ENCODE results near the gene TPSB2. TPM values are rescaled to one million over a fixed set of nuclear protein-coding genes. Genes with fewer than 3 reads are reported as not detected.
"Not testable (repeated sequence)": the region's sequence is repeated elsewhere in the genome, so short reads cannot be mapped to it uniquely, and the experiment has no call there.

TPSB2 gene
- polyA plus RNA-seq, 1 donor from 2014 or later = not detected

DNA sequence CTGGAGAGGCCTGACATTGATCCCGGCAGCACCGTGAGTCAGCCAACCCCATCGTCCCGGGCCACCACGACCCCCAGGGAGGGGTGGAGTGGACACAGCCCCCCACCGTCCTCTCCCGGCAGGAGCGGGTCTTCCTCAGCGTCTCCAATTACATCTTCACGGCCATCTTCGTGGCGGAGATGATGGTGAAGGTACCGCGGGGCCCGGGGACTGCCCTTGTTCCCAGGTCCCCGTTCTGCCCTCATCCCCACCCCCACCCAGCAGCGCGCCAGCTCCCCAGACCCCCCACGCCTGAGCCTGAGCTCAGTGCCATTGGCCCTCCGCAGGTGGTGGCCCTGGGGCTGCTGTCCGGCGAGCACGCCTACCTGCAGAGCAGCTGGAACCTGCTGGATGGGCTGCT is 19.5 kb downstream of the TPSB2 start:
- Mint-ChIP-seq H3K36me3 (no peaks in the 10 kb centered on the region), H3K9me3 (no peaks in the 10 kb centered on the region), H3K4me1 (peaks cover 0 to 2% (median 0%) of the 10 kb centered on the region in 3 donors), H3K27me3 (no peaks in the 10 kb centered on the region), H3K27ac (no peak overlapping the region), H3K4me3 (no peak overlapping the region)

DNA sequence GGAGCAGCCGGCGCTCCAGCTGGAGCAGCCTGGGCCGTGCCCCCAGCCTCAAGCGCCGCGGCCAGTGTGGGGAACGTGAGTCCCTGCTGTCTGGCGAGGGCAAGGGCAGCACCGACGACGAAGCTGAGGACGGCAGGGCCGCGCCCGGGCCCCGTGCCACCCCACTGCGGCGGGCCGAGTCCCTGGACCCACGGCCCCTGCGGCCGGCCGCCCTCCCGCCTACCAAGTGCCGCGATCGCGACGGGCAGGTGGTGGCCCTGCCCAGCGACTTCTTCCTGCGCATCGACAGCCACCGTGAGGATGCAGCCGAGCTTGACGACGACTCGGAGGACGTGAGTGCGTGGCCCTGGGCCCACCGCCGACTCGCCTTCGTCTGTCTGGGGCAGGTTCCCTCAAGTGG is 20.9 kb downstream of the TPSB2 start:
- no peaks in the 10 kb centered on the region for H3K36me3 Mint-ChIP-seq
- no peak overlapping the region for H3K4me3 Mint-ChIP-seq
- H3K27me3 Mint-ChIP-seq = no peaks in the 10 kb centered on the region
- H3K4me1 Mint-ChIP-seq = peaks cover 0 to 2% (median 0%) of the 10 kb centered on the region in 3 donors
- H3K27ac Mint-ChIP-seq = no peak overlapping the region
- no peaks in the 10 kb centered on the region for H3K9me3 Mint-ChIP-seq

DNA sequence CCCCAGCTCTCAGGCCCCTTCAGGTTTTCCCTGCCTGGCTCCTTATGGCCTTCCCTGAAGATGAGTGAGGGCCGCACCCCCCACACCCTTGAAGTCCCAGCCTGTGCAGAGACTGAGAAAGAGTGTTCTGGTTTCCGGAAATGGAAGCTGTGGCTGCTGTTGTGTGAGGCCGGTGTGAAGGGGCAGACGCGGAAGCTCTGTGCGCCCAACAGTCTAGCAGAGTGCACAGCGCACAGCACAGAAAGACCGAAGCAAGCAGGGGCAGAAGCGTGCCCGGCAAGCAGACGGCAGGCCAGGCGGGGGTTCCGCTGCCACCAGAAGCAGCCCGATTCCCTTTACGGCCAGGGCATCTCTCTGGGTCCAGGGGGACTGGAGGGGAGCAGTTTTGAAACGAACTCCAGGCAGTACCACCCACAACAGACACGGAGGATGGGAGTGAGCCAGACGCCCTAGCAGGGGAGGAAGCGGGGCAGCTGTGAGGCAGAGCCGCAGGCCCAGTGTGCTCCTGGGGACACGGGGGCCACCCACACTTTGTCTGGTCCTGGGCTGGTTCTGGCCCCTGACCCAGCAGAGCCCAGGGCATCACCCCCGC is 21.6 kb downstream of the TPSB2 start:
- Mint-ChIP-seq H3K36me3 (no peaks in the 10 kb centered on the region), H3K27me3 (no peaks in the 10 kb centered on the region), H3K4me1 (peaks cover 0 to 3% (median 0%) of the 10 kb centered on the region in 3 donors), H3K9me3 (no peaks in the 10 kb centered on the region), H3K4me3 (no peak overlapping the region), H3K27ac (no peak overlapping the region)

DNA sequence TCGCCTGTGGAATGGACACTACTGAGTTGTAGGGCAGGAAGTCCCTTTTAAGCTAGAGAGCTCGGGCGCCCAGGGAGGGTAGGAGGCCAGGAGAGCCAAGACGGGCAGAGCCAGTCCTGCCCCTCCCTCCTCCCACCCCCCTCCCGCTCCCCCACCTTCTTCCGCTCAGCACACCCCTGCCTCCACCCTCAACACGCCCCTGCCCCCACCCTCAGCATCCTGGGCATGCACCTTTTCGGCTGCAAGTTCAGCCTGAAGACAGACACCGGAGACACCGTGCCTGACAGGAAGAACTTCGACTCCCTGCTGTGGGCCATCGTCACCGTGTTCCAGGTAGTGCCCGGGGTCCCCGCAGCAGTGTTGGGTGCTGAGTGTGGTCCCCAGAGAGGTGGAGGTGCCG is 23.2 kb downstream of the TPSB2 start:
- H3K9me3 Mint-ChIP-seq = no peaks in the 10 kb centered on the region
- peaks cover 0 to 3% (median 0%) of the 10 kb centered on the region in 3 donors for H3K4me1 Mint-ChIP-seq
- no peak overlapping the region for H3K4me3 Mint-ChIP-seq
- no peaks in the 10 kb centered on the region for H3K36me3 Mint-ChIP-seq
- no peaks in the 10 kb centered on the region for H3K27me3 Mint-ChIP-seq
- H3K27ac Mint-ChIP-seq = no peak overlapping the region

DNA sequence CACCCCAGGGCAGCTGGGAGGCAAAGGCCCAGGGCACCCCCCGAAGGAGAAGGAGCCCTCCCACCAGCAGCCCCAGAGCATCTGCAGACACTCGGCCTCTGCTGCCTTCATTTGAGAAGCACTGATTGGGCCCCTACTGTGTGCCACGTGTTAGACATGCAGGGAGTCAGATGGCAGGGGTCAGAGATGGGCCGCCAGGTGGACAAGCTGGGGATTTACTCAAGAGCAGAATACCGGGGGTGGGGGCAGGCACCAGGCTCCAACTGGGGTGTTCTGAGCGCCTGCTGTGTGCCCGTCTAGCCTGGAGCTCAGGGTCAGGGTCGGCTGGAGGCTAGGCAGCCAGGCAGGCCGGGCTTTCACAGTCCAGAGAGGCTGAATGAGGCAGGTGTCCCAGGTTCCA is 23.7 kb downstream of the TPSB2 start:
- no peaks in the 10 kb centered on the region for H3K9me3 Mint-ChIP-seq
- peaks cover 0 to 3% (median 0%) of the 10 kb centered on the region in 3 donors for H3K4me1 Mint-ChIP-seq
- H3K4me3 Mint-ChIP-seq = no peak overlapping the region
- H3K36me3 Mint-ChIP-seq = no peaks in the 10 kb centered on the region
- no peak overlapping the region for H3K27ac Mint-ChIP-seq
- H3K27me3 Mint-ChIP-seq = no peaks in the 10 kb centered on the region

DNA sequence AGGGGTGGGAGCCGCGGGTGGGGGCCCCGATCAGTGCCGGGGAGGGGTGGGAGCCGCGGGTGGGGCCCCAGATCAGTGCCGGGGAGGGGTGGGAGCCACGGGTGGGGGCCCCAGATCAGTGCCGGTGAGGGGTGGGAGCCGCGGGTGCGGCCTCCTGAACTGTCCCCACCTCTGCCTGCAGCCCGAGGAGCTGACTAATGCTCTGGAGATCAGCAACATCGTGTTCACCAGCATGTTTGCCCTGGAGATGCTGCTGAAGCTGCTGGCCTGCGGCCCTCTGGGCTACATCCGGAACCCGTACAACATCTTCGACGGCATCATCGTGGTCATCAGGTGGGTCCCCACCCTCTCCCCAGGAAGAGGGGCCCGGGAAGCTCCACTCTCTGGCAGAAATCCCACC is 25.1 kb downstream of the TPSB2 start:
- no peak overlapping the region for H3K27ac Mint-ChIP-seq
- H3K4me3 Mint-ChIP-seq = no peak overlapping the region

DNA sequence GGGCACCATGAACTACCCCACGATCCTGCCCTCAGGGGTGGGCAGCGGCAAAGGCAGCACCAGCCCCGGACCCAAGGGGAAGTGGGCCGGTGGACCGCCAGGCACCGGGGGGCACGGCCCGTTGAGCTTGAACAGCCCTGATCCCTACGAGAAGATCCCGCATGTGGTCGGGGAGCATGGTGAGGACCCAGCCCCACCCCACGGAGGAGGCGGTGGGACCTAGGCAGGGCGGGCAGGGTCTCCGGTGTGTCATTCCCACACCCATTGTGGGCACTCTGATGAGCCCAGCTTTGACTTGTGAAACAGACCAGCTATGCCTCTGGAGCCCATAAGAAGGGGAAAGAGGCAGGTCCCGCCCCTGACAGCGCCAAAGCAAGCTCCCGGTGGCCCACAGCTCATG is 27.7 kb downstream of the TPSB2 start:
- Mint-ChIP-seq H3K36me3 (no peaks in the 10 kb centered on the region), H3K4me3 (no peak overlapping the region), H3K27me3 (no peaks in the 10 kb centered on the region), H3K4me1 (peaks cover 0 to 1% (median 0%) of the 10 kb centered on the region in 3 donors), H3K9me3 (no peaks in the 10 kb centered on the region), H3K27ac (no peak overlapping the region)

More for the DNA sequence above, 25.1 kb downstream of the TPSB2 start:
- H3K9me3 Mint-ChIP-seq = no peaks in the 10 kb centered on the region
- H3K36me3 Mint-ChIP-seq = no peaks in the 10 kb centered on the region
- peaks cover 0 to 3% (median 0%) of the 10 kb centered on the region in 3 donors for H3K4me1 Mint-ChIP-seq
- H3K27me3 Mint-ChIP-seq = no peaks in the 10 kb centered on the region

DNA sequence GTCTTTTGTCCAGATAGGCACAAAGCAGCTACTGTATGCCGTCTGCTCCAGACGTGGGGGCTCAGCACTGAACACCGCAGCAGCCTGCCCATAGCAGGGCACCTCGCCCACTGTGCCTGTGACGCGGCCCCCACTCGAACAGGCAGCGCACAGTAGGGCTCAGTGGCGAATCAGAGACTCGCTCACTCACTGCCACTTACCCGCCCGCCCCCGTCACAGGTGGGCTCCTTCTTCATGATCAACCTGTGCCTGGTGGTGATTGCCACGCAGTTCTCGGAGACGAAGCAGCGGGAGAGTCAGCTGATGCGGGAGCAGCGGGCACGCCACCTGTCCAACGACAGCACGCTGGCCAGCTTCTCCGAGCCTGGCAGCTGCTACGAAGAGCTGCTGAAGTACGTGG is 28.5 kb downstream of the TPSB2 start:
- Mint-ChIP-seq H3K36me3 (no peaks in the 10 kb centered on the region), H3K9me3 (no peaks in the 10 kb centered on the region), H3K27ac (no peak overlapping the region), H3K27me3 (no peaks in the 10 kb centered on the region), H3K4me1 (peaks cover 0 to 1% (median 0%) of the 10 kb centered on the region in 3 donors), H3K4me3 (no peak overlapping the region)

DNA sequence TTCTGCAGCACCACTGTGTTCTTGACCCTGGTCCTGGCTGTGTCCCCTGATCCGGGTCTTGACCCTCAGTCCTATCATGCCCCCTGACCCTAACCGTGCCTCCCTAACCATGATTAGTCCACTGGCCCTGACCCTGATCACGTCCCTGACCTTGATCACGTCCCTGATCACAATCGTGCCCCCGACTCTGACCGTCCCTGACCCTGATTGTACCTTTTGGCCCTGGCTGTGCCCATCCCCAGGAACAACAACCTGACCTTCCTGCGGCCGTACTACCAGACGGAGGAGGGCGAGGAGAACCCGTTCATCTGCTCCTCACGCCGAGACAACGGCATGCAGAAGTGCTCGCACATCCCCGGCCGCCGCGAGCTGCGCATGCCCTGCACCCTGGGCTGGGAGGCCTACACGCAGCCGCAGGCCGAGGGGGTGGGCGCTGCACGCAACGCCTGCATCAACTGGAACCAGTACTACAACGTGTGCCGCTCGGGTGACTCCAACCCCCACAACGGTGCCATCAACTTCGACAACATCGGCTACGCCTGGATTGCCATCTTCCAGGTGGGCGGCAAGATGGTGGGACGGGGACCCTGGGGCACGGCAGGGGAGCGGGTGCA is 29.9 kb downstream of the TPSB2 start:
- no peaks in the 10 kb centered on the region for H3K27me3 Mint-ChIP-seq
- H3K9me3 Mint-ChIP-seq = no peaks in the 10 kb centered on the region
- H3K4me1 Mint-ChIP-seq = peaks cover 0 to 1% (median 0%) of the 10 kb centered on the region in 3 donors
- no peak overlapping the region for H3K4me3 Mint-ChIP-seq
- H3K27ac Mint-ChIP-seq = no peak overlapping the region
- H3K36me3 Mint-ChIP-seq = no peaks in the 10 kb centered on the region

DNA sequence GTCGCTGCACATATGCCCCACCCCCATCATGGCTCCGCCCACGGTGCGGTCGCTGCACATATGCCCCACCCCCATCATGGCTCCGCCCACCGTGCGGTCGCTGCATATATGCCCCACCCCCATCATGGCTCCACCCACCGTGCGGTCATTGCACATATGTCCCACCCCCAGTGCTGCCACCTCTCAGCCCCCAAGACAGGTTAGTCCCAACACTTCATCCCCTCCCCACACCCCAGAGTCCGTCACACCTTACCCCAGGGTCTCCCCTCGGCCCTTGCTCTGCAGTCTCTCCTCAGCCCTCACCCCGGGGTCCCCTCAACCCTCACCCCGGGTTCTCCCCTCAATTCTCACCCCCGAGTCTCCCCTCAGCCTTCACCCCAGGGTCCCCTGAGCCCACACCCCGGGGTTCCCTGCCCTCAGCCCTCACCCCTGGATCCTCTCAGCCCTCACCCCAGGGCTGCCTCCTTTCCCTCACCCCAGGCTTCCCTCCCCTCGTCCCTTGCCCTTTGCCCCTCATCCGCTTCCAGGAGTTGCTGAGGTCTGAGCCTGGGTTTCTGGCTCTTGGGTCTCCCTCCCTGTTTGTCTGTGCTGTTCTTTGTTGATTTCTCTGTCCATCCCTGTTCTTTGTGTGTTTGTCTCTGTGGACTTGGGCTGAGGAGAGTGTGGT is 30.5 kb downstream of the TPSB2 start:
- H3K4me3 Mint-ChIP-seq = no peak overlapping the region
- H3K27ac Mint-ChIP-seq = no peak overlapping the region
- no peaks in the 10 kb centered on the region for H3K36me3 Mint-ChIP-seq

DNA sequence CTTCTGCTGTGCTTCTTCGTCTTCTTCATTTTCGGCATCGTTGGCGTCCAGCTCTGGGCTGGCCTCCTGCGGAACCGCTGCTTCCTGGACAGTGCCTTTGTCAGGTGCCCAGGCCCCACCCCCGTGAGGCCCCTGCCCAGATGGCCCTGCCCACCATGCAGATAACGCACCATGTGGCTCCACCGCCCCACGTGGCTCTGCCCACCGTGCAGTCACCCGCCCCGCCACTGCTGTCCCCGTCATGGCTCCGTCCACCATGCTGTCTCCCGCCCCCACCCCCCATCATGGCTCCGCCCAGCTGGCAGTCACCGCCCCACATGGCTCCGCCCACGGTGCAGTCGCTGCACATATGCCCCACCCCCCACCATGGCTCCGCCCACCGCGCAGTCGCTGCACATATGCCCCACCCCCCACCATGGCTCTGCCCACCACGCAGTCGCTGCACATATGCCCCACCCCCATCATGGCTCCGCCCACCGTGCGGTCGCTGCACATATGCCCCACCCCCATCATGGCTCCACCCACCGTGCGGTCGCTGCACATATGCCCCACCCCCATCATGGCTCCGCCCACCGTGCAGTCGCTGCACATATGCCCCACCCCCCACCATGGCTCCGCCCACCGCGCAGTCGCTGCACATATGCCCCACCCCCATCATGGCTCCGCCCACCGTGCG is 31.2 kb downstream of the TPSB2 start:
- H3K9me3 Mint-ChIP-seq, H3K4me1 Mint-ChIP-seq, H3K36me3 Mint-ChIP-seq, H3K4me3 Mint-ChIP-seq, H3K27me3 Mint-ChIP-seq, H3K27ac Mint-ChIP-seq: not testable (repeated sequence)

More for the DNA sequence above, 30.5 kb downstream of the TPSB2 start:
- Mint-ChIP-seq H3K27me3 (no peaks in the 10 kb centered on the region), H3K4me1 (peaks cover 0 to 1% (median 0%) of the 10 kb centered on the region in 3 donors), H3K9me3 (no peaks in the 10 kb centered on the region)

DNA sequence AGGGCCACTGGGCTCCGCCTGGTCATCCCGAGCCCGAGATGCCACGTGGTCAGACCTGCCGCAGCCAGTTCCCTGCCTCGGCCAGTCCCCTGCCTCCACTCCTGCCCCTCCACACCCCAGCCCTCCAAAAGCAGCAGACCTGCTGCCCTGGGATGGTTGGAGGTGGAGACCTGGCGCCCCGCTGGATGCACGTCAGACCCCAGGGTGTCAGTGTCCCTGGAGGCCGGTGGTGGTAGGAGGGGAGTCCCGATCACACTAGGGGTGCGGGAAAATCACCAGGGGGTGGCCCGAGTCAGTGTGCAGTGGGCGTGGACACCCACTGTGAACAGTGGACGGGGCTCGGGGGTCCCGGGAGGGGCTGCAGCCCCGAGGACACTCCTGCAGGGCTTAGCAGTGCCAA is 31.8 kb downstream of the TPSB2 start:
- Mint-ChIP-seq H3K4me3 (no peak overlapping the region), H3K36me3 (no peaks in the 10 kb centered on the region), H3K9me3 (no peaks in the 10 kb centered on the region), H3K4me1 (no peaks in the 10 kb centered on the region), H3K27me3 (peaks cover under 1% of the 10 kb centered on the region), H3K27ac (no peak overlapping the region)

DNA sequence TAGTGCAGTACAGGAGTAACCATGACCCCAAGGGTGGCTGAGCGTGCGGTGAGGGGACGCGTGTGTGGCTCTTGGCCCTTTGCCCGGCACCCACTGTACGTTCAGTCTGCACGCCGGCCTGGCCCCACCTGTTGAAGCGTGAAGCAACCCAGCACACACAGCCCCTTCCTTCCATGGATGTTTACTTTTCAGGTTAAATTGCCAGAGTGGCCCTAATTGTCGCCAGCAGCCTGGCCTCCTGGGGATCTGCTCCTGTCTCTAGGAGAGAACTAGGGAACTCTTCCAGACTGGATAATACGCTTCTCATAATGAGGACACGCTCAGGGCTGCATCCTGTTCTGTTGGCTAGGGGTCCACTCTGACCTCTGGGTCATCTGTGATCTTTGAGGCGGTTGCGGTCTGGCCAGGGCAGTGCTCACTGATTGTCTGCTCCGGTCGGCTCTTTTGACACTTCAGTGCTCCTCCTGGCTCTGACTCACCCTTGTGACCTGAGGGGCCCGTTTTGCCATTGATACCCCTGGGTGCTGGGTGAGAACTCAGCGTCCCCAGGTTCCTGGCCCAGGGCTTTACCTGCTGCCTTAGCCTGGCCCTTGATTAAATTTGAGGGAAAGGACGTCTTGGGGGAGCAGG is 32.6 kb downstream of the TPSB2 start:
- H3K36me3 Mint-ChIP-seq = no peaks in the 10 kb centered on the region
- peaks cover 7% of the 10 kb centered on the region for H3K27me3 Mint-ChIP-seq
- H3K4me1 Mint-ChIP-seq = no peaks in the 10 kb centered on the region
- no peaks in the 10 kb centered on the region for H3K9me3 Mint-ChIP-seq
- no peak overlapping the region for H3K4me3 Mint-ChIP-seq
- H3K27ac Mint-ChIP-seq = no peak overlapping the region

DNA sequence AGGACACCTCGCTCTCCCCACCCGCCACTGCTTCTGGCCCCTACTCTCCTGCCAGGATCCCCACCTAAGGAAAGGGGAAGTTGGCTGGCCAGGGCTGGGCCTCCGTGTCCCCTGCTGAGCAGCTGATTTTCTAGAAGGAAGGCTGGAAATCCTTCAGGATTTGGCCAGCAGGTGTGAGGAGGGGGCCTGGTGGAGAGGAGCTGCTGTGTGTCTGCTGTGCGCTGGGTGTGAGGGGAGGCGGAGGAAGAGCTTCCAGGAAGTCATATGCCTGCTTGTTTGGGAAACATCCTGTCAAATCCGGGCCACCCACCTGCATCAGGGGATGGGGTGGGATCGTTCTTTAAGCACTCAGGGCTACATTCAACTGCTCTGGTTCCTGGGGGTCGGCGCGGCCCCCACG is 33.5 kb downstream of the TPSB2 start:
- Mint-ChIP-seq H3K27me3 (peaks cover 8% of the 10 kb centered on the region), H3K4me3 (no peak overlapping the region), H3K4me1 (no peaks in the 10 kb centered on the region), H3K27ac (no peak overlapping the region), H3K36me3 (no peaks in the 10 kb centered on the region), H3K9me3 (no peaks in the 10 kb centered on the region)

DNA sequence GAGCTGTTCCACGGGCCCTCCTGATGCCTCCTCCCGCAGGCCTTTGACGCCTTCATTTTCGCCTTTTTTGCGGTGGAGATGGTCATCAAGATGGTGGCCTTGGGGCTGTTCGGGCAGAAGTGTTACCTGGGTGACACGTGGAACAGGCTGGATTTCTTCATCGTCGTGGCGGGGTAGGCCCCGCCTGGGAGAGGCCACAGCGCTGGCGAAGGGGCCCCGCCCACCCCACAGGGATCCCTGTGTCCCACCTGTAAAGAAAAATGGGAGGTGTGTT is 34.7 kb downstream of the TPSB2 start:
- Mint-ChIP-seq H3K36me3 (no peaks in the 10 kb centered on the region), H3K4me1 (no peaks in the 10 kb centered on the region), H3K4me3 (no peak overlapping the region), H3K27me3 (peaks cover 8% of the 10 kb centered on the region), H3K27ac (no peak overlapping the region), H3K9me3 (no peaks in the 10 kb centered on the region)
